Epithelial cell of esophagus (primary cell): ENCODE measurements around the gene ZNF556.
A peak's percentile ranks its signal among the peaks of the same experiment; 100 is the strongest.
"Not testable (repeated sequence)": the region's sequence is repeated elsewhere in the genome, so short reads cannot be mapped to it uniquely, and the experiment has no call there.

Experiments
- DNase-seq: peaks from one replicate; pipeline ENCODE4 v3.0.0; 2010; ENCODE audit warnings: low read depth
- H3K4me3 ChIP-seq: 2 replicates; pipeline ENCODE4 v1.5.1; 2011; ENCODE audit warnings: mild to moderate bottlenecking, low read length, control low read depth
- TF ChIP-seq, protein P1 (sequence below): IDR thresholded peaks from 2 replicates; pipeline ENCODE4 v1.5.1; 2011; ENCODE audit warnings: low read depth, mild to moderate bottlenecking, low read length, control low read depth, inconsistent platforms; ENCODE audit not compliant: insufficient read depth; ENCODE audit errors: missing control alignments

Gene ZNF556

DNA sequence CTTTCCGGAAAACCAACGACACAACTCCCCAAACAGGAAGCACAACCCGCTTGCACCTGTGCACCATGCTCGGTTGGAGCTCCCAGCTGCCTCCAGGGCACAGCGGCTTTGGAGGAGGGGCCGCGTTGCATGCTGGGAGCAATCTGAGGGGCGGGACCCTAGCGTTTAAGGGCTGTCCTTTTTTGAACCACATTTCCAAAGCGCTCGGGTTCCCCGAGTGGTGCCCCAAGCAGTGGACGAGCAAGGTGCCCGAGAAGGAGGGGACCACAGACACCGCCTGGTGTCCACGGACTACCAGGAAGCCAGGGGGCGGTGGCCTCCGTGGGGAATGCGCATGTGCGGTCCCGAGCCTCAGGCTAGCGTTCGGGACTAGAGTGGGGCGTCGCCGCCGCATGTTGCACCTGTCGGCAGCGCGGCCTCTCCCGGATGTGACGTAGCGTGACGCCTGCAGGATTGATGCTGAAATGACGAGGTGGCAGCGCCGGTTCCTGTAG lies 21.6 kb downstream of the ZNF556 start:
- peak; percentile 32 for DNase-seq
- peak overlapping the region; percentile 16 for H3K4me3 ChIP-seq
- TF ChIP-seq, protein P1, sequence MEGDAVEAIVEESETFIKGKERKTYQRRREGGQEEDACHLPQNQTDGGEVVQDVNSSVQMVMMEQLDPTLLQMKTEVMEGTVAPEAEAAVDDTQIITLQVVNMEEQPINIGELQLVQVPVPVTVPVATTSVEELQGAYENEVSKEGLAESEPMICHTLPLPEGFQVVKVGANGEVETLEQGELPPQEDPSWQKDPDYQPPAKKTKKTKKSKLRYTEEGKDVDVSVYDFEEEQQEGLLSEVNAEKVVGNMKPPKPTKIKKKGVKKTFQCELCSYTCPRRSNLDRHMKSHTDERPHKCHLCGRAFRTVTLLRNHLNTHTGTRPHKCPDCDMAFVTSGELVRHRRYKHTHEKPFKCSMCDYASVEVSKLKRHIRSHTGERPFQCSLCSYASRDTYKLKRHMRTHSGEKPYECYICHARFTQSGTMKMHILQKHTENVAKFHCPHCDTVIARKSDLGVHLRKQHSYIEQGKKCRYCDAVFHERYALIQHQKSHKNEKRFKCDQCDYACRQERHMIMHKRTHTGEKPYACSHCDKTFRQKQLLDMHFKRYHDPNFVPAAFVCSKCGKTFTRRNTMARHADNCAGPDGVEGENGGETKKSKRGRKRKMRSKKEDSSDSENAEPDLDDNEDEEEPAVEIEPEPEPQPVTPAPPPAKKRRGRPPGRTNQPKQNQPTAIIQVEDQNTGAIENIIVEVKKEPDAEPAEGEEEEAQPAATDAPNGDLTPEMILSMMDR = no peak

DNA sequence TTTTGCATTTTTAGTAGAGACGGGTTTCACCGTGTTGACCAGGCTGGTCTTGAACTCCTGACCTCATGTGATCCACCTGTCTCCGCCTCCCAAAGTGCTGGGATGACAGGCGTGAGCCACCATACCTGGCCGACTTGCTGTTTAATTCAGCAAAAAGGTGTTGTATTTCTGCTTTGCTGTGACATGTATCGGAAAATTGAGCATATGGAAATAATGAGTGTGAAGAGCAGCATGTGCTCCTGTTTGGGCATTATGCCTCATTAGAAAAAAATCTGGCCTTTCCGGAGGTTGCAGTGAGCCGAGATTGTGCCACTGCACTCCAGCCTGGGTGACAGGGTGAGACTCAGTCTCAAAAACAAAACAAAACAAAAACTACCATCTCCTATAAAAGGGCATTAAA lies 23.4 kb downstream of the ZNF556 start:
- DNase-seq, H3K4me3 ChIP-seq: not testable (repeated sequence)

DNA sequence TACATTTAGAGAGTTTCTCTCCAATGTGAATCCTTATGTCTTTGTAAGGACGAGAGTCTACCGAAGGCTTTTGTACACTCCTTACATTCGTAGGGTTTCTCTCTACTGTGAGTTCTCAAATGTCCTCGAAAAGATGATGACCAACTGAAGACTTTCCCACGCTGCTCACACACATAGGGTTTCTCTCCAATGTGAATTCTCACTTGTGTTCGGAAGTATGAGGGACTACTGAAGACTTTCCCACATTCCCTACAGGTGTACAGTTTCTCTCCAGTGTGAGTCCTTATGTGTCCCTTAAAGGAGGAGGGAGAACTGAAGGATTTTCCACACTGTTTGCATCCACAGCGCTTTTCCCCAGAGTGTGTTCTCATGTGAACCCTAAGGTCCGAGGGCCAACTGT lies 29.6 kb downstream of the ZNF556 start:
- no peak for DNase-seq
- TF ChIP-seq, protein P1 = no peak
- no peak overlapping the region for H3K4me3 ChIP-seq

DNA sequence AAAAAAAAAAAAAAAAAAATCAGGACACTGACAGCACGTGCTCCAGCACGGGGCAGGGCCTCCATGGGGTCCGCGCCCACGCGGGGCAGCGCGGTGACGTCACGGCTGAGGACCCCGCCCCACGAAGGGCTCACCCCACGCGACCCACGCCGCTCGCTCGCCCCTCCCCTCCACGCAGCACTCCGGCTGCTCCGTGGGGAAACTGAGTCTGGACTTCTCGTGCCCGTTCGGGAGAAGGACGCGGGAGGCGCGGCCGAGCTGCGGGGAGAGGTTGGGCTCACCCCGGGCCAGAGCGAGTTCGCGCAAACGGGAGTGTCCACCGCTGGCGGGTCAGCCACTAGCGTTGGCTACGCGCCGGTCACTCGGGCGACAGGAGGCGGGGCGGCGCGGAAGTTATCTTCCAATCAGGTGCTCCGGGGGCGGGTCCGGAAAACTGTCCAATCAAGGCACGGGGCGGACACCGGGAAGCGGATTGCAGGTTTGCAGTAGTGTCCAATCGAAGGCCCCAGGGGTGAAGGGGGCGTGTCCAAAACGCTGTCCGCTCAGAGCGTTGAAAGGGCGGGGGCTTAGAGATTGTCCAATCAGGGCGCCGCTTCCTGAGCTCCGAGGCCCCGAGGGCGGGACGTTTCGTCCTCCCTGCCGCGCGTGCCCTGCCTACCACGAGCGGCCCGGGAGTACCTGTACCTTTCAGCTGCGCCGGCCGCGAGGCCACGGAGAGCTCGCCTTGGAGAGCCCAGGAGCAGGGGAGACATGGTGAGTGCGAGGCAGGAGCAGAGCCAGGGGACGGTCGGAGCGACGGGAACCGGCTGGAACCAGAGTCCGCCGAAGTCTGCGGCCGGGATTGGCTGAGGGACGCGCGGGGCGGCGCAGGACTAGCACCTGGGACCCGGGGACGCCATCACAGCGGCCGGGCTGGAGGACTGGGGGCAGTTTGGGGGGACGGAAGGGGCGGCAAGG lies 33.4 kb downstream of the ZNF556 start, which contains the start of gene ZNF57:
ZNF57 (plus strand) TSS at position 633 of the 957 bp plus-strand sequence; CDS start at position 751, 118 bp downstream.
- TF ChIP-seq, protein P1 = no peak
- H3K4me3 ChIP-seq = peak within 1 kb of the TSS; percentile 82
- peak; percentile 100 for DNase-seq

DNA sequence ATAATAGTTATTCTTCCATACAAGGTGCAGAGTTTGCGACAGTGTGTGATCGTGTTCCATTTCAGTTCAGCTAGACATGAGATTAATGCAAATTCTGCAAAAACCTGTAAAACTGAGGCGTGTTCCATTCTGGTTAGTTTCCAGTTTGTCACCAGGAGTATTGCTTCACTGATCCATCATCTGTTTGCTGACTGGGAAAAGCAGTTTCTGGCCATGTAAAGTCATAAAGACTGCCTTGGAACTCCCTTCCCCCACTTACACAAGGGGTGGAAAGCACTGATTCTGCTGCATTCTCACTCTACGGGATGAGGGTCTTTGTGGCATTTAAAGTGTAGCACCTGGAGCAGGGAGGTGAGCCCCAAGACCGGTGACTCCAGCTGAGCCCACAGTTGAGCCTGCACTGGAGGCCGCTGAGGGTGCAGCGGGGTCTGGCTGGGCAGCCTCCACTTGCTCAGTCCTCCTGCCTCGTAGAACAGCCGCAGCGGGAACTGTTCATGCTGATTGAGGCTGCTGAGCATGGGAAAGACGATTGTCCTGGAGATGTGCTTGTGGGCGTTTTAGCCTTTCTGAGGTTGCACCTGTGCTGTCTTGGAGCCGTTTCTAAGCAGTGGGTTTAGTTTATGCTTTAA lies 35.6 kb downstream of the ZNF556 start:
- DNase-seq = peak; percentile 58
- H3K4me3 ChIP-seq = peak overlapping the region; percentile 82
- TF ChIP-seq, protein P1 = no peak

DNA sequence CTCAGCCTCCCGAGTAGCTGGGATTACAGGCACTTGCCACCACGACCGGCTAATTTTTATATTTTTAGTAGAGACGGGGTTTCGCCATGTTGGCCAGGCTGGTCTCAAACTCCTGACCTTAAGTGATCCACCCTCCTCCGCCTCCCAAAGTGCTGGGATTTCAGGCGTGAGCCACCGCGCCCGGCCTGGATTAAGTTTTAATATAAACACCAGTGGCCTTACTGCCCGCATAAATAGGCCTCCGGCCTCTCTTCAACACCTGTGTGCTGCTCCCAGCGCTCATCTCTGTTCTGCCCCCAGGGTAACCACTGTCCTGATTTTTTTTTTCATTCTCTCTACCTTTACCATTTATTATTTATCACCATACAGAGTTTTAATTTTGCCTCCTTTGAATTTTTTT lies 36.2 kb downstream of the ZNF556 start:
- not testable (repeated sequence) for DNase-seq, H3K4me3 ChIP-seq

DNA sequence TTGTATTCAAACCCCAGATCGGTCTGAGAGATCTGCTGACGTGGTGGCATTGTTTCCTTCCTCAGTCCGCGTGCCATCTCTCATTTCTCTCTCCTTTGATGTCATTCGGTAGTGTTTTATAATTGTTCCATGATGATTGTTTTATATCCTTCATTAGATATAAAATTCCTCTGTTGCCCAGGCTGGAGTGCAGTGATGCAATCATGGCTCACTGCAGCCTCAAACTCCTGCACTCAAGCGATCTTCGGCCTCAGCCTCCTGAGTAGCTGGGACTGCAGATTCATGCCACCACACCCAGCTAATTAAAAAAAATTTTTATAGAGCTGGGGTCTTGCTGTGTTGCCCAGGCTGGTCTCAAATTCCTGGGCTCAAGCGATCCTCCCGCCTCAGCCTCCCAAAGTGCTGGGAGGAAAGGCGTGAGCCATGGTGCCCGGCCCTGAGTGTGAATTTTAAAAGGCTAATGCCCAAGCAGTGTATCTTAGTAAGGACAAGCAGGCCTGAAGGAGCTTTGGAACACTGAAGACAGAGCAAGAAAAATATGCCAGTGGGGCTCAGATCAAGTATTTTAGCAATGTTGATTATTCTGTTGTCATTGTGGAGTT lies 38.9 kb downstream of the ZNF556 start:
- no peak overlapping the region for H3K4me3 ChIP-seq
- TF ChIP-seq, protein P1 = no peak
- DNase-seq = no peak
